ENCODE measurements around the gene SPRY4.

Gene SPRY4

DNA sequence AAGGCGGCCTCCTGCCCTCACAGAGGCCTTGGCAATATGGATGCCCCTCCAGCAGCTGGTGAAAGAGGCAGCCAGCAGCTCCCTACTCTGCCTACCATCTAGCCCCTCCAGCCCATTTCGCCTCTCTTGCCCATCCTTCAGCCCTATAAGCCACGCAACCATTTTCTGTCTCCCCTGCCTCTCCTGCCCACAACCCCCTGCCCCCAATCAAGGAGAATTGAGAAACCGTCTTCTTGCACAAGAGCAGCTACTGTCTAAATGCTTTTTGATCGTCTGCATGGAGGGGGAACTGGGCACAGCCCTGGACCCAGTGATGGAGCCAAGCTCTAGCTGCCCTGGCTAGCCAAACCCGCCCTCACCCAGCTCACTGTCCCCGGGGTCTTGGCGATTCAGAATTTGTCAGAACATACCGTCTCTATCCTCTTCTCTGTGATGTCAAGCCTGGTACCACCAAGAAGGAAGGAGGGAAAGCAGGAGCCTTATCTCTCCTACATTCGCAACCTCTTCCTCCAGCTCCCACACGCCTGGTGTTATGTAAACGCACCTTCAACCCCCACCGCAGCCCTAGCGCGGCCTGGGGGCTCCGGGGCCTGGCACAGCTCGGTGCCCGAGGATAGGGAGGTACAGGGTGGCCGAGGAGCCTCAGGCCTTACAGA is 1.2 kb downstream of the SPRY4 start:
- Histone ChIP-seq H3K36me3 (no peaks in the 10 kb centered on the region), H3K9me3 (no peaks in the 10 kb centered on the region), H3K27me3 (no peaks in the 10 kb centered on the region), H3K27ac (peak overlapping the region; percentile 95 to 96), H3K4me1 (peaks cover 0 to 70% (median 53%) of the 10 kb centered on the region in 4 donors), H3K4me3 (peak overlapping the region; percentile 69 to 81)
- intact Hi-C loops (cut with DNase I; ENCODE audit: low total_unique reads) = loop anchor here (10.0 kb wide), 1 partner anchor 221 kb away; no protein-coding TSS in a partner anchor
- TF ChIP-seq CTCF (IDR thresholded peaks at IDR 0.05) = no peak
- peak; percentile 31 to 71 for DNase-seq

- Histone ChIP-seq H3K27me3 (no peaks in the 10 kb centered on the region), H3K36me3 (no peaks in the 10 kb centered on the region), H3K9me3 (no peaks in the 10 kb centered on the region), H3K4me1 (peaks cover 0 to 73% (median 58%) of the 10 kb centered on the region in 4 donors), H3K27ac (peak overlapping the region; percentile 95 to 96), H3K4me3 (peak overlapping the region; percentile 69 to 81)
- DNase-seq = peak; percentile 75 to 83
- intact Hi-C loops (cut with DNase I; ENCODE audit: low total_unique reads) = loop anchor here (10.0 kb wide), 1 partner anchor 222 kb away; no protein-coding TSS in a partner anchor
- TF ChIP-seq CTCF (IDR thresholded peaks at IDR 0.05) = no peak
Observed at GRCh38 chr5:142322747-142323479, 1.9 kb downstream of the SPRY4 start.

DNA sequence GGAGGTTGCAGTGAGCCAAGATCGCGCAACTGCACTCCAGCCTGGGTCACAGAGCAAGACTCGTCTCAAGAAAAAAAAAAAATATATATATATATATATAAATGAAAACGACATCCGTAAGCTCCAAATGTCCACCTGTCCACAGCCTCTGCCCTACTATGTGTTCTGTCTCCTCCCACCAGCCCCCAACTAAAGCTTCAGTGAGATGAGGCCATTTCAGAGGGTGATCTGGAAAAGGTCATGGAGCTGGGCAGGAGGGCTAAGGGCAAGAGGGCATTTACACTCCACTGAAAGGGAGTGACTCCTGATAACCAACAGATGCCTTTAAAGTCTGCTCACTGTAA is 2.4 kb downstream of the SPRY4 start:
- no peaks in the 10 kb centered on the region for H3K27me3 ChIP-seq
- peaks cover 0 to 74% (median 63%) of the 10 kb centered on the region in 4 donors for H3K4me1 ChIP-seq
- intact Hi-C loops (cut with DNase I; ENCODE audit: low total_unique reads) = loop anchor here (10.0 kb wide), 1 partner anchor 222 kb away; no protein-coding TSS in a partner anchor
- peak overlapping the region; percentile 69 to 81 for H3K4me3 ChIP-seq
- no peaks in the 10 kb centered on the region for H3K9me3 ChIP-seq
- no peaks in the 10 kb centered on the region for H3K36me3 ChIP-seq
- peak overlapping the region; percentile 95 to 96 for H3K27ac ChIP-seq
- no peak for TF ChIP-seq CTCF (IDR thresholded peaks at IDR 0.05)
- no peak for DNase-seq

DNA sequence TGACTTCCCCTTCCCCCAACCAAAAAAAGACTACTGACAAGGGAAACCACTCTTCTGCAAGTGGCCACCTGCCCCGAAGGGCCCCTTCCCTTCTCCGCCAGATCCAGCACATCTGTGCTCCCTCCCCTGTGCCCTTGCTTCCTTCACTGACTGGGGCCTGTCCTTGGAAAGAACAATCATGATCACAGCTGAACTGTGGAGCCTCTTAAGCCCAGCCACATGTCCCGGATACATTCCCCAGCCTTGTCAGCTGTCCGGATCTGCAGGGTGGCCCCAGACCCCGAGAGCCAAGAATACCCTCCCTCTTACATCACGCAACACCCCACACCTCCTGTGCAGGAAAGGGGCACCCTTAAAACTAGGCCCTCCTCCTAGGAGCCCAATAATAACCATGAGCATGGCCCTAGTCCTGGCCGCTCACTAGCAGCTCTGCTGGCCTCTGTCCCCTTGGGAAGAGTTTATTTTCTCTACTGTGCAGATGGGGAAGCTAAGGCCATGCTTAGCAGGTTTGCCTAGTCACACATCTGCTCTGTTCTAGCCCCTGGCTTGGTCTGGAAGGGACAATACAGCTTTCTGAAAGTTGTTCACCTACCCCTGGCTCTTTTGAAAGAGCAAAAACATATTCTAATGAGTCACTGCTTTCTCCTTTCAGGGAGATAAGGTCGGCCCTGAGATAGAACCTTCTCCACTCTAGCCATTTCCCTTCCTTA is 3.8 kb downstream of the SPRY4 start:
- Histone ChIP-seq H3K27me3 (no peaks in the 10 kb centered on the region), H3K4me1 (peaks cover 0 to 78% (median 71%) of the 10 kb centered on the region in 4 donors), H3K9me3 (no peaks in the 10 kb centered on the region), H3K36me3 (no peaks in the 10 kb centered on the region), H3K27ac (peak overlapping the region; percentile 95 to 96), H3K4me3 (peak overlapping the region; percentile 69 to 81)
- DNase-seq = no peak
- no peak for TF ChIP-seq CTCF (IDR thresholded peaks at IDR 0.05)
- intact Hi-C loops (cut with DNase I; ENCODE audit: low total_unique reads) = loop anchor here (10.0 kb wide), 1 partner anchor 224 kb away; no protein-coding TSS in a partner anchor

GRCh38 chr5:142320430-142320738 is 4.4 kb downstream of the SPRY4 start:
- H3K36me3 ChIP-seq = no peaks in the 10 kb centered on the region
- DNase-seq = no peak
- no peaks in the 10 kb centered on the region for H3K27me3 ChIP-seq
- H3K4me3 ChIP-seq = peak overlapping the region; percentile 69 to 81
- intact Hi-C loops (cut with DNase I; ENCODE audit: low total_unique reads) = loop anchor here (10.0 kb wide), 1 partner anchor 224 kb away; no protein-coding TSS in a partner anchor
- H3K4me1 ChIP-seq = peaks cover 0 to 78% (median 70%) of the 10 kb centered on the region in 4 donors
- TF ChIP-seq CTCF (IDR thresholded peaks at IDR 0.05) = no peak
- H3K27ac ChIP-seq = peak overlapping the region; percentile 95 to 96
- no peaks in the 10 kb centered on the region for H3K9me3 ChIP-seq
